HG03520 (cell line): ENCODE data around the gene MNX1.

Experiments
- ATAC-seq: cut with Tn5 transposase; IDR thresholded peaks from one replicate; pipeline ENCODE4 v1.9.1; 2021; ENCODE audit warnings: mild to moderate bottlenecking, moderate library complexity; ENCODE audit not compliant: unreplicated experiment

Gene MNX1

GRCh38 chr7:157033483-157034473, 23.3 kb upstream of the MNX1 start:
- ATAC-seq = no peak

- ATAC-seq = no peak
These were observed 22.4 kb upstream of the MNX1 start for GRCh38 chr7:157032644-157033482.

GRCh38 chr7:157032128-157032527, 21.7 kb upstream of the MNX1 start:
- ATAC-seq = no peak

- no peak for ATAC-seq
These were observed 17.9 kb upstream of the MNX1 start for GRCh38 chr7:157028199-157028903.

- no peak for ATAC-seq
These were observed 17.2 kb upstream of the MNX1 start for GRCh38 chr7:157027568-157028198.

GRCh38 chr7:157024716-157025115, 14.3 kb upstream of the MNX1 start:
- ATAC-seq = no peak

- ATAC-seq = no peak
These were observed 13.1 kb upstream of the MNX1 start for GRCh38 chr7:157023589-157023905.

GRCh38 chr7:157022681-157023588, 12.5 kb upstream of the MNX1 start:
- ATAC-seq = no peak

- no peak for ATAC-seq
These were observed 11.6 kb upstream of the MNX1 start for GRCh38 chr7:157021871-157022680.

GRCh38 chr7:157021071-157021870, 10.8 kb upstream of the MNX1 start:
- no peak for ATAC-seq

- no peak for ATAC-seq
These were observed 10.1 kb upstream of the MNX1 start for GRCh38 chr7:157020514-157021070.

GRCh38 chr7:157019718-157020451, 9.4 kb upstream of the MNX1 start:
- ATAC-seq = no peak

- no peak for ATAC-seq
These were observed 8.6 kb upstream of the MNX1 start for GRCh38 chr7:157018997-157019608.

GRCh38 chr7:157018328-157018996, 8.0 kb upstream of the MNX1 start:
- ATAC-seq = no peak

- no peak for ATAC-seq
These were observed 7.3 kb upstream of the MNX1 start for GRCh38 chr7:157017603-157018327.
